Middle frontal gyrus (tissue), 1 donor: Measurements from ENCODE around the gene LRP1B.

Experiments used
- DNase-seq: peaks from one replicate; pipeline ENCODE4 v3.0.0-alpha.2; 2015; ENCODE audit warnings: low spot score; ENCODE audit errors: extremely low spot score

The LRP1B gene

DNA sequence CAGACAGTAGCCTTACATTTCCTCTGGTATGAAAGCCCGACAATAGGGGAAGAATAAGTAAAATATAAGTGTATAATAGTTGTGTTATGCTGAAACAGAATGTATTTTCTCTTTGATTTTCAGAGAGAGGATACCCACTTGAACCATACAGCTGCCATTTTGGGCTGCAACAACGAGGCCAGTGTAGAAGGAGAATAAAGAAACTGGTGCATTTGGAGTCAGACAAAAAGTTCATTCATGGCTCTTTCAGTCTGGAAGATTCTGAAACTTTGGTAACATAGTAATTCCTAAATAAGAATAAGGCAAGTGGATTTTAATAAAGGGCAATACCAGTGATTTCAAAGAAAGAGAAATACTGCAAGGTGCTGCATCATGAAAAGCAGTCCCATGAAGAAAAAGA lies 610.9 kb downstream of the LRP1B start:
- DNase-seq = no peak

DNA sequence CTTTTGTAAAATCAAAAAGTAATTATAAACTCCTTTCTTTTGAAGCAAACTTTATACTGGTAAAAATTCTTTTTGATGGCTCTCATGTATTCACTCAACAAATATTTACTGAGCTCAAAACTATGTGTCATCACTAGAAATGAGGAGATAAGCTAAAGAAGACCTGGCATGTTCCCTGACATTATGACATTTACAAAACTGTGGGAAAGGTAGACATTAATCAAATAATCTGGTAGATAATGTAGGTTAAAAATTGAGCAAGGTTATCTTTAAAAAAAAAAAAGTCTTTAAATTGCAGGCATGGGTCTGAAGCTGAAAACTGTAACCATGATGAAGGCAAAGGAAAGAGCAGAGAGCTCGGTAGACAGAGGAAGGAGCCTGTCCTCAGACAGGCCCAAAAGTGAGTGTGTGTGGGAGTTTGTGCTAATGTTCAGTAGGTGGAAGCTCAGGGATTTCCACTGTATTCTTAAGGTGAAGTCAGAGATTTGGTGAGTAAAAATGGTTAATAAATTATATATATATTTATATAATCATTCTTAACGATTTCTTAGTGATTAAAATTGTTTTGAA lies 612.9 kb downstream of the LRP1B start:
- DNase-seq = no peak

DNA sequence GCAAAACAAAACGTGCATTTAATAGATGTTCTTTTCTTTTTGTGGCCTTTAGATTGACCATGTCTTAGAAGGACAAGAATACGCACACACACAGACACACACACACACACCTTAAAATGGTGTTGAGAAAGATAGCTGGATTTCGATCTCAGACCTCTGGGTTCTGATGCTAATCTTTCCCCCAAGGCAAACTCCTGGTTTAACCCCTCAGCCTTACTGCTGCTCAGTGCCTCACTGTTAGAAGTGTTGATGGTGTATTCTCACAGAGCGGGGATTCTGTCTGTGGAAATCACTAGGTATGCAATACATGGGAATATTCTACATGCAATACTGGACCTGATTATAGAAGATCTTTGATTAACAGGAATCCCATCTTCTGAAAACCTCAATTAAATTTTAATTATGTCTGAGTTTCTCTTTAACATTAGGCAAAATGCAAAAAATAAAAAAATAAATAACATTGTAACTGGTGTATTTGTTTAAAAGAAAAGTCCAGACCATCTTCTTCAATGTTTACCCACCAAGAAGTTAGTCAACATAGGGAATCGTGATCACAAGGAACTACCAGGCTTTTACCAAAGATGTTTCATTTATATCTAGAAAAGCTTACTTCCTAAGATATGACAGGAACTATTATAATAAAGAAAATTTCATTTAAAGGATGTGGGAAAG lies 613.5 kb downstream of the LRP1B start:
- DNase-seq = no peak

DNA sequence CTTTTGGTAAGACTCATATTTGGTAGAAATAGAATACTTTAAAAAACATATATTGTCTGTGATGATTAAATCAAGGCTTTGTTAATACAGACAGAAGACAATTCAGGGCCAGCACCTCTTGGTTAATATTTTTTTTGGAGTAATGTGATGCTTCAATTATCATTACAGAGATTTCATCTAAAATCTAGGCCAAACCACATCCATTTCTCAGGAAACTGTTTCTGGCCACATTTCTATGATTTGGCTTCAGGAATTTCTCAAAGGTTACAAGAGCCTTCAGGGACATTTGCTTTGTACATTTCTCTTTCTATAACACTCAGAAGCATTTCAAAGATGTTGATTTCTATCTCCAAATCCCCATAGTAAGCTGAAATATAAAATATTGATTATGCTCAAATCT lies 614.9 kb downstream of the LRP1B start:
- DNase-seq = no peak

DNA sequence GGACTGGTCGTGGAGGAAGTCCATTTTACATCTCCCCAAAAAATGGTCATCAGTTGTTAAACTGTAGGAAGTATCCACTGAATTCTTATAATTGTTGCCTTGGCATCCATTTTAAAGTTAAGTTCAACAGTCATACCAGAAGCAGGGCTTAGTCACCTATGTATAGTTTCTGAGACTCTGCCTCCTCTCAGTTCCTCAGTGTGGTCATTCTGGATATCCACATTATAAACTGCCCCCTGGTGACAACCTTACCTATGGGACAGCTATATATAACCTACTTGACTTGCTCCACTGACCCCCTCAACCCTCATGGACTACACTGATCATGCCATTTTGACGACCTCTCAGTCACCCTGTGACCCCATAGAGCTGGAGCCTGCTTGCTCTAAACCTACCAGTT lies 617.0 kb downstream of the LRP1B start:
- no peak for DNase-seq

DNA sequence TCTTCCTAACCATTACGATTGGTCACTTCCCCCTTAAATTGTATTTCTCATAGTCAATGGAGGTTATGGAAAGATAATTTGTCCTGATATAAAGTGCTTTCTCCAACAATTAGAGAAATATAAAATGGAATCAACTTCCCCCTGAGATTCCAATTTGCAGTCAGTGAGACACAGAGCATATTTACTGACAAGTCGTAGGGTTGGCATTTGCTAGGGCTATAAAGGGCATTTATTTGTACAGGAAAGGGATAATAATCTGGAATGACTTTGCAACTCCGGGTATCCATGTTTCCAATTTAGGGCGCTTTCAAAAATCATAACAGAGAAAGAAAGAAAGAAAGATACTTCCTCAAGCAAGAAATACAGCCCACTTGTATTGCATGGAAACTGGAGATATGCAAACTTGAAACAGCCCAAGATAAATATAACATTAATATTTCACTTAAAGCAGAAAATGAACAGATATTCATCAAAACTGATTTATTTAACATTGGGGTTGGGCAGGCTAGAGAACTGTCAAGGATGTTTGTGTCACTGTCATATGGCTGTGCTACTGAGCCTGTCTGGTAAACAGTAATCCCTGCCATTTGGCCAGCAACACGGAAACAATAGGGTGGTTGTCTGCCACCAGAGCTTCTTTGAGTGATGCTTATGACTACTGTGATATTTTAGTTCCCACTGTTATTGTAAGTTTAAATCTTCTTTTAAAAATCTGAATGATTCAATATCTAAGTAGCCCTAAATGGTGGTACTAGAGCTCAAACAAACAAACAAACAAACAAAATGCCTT lies 621.8 kb downstream of the LRP1B start:
- no peak for DNase-seq

DNA sequence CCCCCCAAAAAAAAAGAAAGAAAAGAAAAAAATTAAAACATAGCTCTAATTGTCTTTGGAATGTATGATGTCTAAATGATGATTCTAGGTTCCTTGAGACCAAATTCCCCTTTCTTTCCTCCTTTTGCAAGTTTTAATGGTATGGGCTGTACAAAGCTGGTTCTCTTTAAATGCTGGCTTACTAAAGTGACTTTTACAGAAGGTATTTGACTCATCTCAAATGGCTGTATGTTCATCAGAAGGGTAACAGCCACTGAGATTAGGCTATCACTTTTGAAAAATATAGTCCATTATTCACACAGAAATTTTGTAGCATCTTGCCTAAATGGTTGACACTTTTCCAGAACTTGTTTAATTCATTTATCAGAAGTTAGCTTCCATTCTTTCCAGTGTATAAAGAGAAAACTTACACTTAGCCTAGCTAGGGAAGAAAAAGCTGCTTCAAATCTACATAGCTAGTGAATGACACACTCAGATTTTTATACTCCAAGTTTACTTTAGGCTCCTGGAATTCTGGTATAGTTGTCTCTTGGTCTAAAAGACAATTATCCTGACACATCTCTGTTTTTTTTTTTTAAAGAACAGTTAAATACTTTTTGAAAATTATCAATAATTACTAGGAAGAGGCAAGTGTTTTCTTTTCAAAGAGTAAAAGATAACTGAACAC lies 622.6 kb downstream of the LRP1B start:
- no peak for DNase-seq

DNA sequence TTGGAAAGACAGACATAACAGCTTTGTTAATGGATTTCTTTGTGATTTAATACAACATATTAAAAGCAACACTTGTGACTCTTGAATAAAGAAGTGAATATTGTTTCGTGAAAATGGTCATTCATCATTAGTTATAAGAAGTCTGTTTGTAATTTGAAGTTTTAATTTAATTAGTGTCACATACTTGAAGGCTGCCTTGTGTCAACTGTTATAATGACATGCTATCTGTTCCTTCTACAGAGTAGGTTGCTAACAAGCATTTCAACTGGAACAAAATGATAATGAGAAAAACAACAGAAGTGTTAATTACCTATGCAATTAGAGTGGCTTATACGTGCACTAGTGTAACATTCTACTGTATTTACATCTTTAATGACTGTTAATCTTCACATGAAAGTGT lies 624.7 kb downstream of the LRP1B start:
- no peak for DNase-seq

DNA sequence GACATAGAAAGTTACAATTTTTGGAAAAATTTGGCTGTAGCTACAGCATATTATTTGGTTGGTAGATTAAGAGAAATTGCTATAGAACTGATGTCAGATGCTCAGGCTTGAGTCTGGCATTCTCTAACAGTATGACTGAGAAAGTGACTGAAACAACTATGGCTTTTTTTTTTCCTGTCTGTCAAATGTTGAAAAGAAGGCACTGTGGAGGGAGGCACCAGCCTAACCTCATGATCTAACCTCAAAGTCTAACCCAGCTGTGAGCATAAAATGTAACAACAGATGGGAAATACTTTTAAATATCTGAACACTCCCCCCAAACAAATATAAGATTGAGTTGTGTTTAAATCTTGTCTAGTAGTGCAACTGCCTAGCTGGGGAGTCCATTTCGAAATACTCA lies 629.1 kb downstream of the LRP1B start:
- DNase-seq = no peak

DNA sequence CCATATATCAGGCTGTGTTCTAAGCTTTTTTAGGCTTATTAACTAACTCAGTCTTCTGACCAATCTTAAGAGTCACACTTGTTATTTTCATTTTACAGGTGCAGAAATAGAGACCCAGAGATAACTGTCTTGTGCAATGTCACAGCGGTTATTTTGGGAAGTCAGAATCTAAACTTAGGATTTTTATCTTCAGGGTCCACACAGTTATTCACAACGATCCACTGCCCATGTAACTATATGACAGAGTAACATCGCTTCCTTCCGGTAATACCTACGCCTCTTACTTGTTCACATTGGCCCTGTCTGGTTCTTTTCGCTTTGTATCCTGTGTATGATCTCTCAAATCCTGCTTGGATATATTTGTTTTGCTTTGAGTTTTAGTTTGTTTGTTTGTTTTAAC lies 631.7 kb downstream of the LRP1B start:
- DNase-seq = no peak

DNA sequence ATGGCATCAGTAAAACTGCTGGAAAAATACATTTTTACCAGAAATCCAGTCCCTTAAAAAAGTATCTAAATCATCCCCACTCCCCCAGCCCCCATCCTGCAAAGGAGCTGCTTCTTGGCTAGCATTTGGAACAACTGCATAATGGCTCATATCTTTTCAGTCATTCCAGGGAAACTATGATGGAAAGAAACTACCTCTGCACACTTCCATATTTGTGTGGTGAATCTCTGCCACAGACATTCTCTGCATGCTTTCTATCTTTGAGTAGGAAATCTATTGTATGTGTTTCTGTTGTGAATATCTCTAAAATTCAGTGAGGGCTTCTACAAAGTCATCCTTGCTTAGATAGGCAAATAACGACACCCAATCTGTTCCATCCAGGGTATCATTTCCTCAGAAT lies 632.3 kb downstream of the LRP1B start:
- no peak for DNase-seq

DNA sequence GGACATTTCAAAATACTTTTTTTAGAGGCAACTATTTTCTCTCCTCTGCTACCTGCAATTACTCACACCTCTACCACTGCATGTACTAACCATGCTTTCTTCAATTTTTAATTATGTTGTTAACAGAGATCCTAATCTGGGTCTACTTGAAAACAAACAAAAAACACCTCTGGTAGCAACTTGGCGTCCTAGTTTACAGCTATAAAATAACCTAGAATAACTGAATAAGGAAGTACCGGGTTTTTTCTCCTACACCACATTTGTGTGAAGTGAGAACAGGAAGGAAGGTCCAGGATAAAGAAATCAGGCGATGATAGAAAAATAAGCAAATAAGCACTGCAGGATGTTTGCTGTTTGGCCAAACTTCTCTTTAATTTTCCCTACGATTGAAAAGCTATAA lies 633.5 kb downstream of the LRP1B start:
- no peak for DNase-seq

DNA sequence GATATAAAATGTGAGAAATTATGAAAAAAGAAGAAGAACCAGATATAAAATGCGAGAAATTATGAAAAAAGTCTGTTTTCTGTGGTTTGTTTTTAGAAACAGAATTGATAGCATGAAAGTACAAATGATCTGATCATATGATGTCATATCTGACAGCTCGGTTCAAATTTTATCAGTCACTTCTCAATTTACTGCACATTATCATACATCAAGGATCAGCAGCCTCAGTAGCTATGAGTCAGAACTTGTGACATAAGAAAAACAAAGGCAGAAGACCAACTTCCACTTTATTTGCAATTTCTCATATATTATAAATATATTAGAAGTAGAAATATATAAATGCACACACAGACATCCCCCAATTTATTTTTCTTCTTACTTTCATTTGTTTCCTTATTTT lies 634.0 kb downstream of the LRP1B start:
- DNase-seq = no peak

DNA sequence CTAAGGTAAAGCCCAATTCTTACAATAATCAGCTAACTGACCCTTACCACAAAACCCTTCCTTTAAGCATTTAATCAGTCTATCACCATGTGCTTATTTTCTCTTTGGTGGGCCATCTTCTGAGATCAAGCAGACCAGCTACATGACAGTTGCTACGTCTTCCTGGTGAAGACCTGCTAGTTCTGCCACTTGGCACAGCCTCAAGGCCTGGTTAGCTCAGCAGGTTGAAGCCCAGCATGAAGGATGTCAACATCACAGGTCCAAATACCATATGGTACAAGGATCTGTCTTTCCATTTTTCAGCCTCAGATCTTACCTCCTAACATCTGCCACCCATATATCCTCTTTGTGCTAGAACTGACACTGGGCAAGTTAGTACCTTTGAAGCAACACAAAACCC lies 636.9 kb downstream of the LRP1B start:
- DNase-seq = no peak

DNA sequence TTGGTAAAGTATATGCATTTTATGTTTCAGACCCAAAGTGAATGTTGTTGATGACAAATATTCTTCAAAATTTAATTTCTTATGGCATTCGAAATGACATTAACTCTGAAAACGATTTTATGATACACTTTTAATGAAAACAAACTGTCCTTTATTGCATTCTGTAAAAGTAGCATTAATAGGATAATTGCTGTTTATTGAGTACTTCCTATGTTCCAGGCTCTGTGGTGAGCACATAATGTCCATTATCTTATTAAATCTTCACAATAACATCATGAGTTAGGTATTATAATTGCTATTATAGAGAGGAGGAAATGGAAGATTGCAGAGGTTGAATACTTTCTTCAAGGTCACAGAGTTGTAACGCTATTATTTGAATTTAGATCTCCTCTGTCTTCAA lies 638.0 kb downstream of the LRP1B start:
- no peak for DNase-seq

DNA sequence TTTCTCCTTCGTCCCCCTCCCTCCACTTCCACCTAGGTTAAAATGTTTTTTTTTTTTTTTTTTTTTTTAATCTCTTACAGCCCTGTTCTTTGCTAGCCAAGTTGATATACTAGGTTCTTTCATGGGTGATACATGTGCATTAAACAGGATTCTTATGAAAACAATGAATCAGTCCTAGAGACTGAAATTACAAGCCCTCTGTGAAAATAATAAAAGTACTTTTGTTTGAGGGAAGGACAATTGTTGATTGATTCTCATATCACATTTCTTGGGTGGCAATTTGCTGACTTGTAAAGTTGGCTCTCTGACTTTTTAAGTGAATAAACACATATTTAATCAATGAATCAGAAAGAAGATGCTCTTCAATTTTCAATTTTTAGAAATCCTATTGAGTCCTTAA lies 639.9 kb downstream of the LRP1B start:
- DNase-seq = no peak

DNA sequence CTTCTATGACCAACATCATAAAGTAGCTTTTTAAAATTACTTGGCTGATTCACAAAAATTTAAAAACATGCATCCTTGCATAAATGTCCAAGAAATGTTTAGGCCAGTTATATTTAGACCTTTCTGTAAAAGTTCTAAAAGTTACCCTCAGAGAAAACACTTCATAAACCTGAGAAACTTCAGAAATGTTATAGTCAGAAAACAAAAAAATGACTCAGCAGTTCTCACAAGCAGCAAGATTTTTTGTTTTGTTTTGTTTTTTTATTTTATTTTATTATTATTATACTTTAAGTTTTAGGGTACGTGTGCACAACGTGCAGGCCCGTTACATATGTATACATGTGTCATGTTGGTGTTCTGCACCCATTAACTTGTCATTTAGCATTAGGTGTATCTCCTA lies 648.1 kb downstream of the LRP1B start:
- DNase-seq = no peak

DNA sequence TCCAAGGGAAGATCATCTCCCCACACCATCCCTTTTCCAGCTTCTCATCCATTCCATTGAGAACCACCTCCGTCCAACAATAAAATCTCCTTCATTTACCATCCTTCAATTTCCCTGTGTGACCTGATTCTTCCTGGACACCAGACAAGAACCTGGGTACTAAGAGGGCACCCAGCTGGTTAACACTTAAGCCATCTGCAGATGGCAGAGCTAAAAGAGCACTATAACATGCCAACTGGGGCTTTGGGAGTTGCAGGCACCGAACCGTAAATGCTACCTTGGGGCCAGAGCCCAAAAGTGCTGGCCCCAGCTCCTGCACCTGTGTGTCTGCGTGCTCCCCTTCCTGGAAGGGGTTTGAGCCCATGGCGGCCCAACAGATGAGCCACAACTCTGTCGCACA lies 655.0 kb downstream of the LRP1B start:
- no peak for DNase-seq

DNA sequence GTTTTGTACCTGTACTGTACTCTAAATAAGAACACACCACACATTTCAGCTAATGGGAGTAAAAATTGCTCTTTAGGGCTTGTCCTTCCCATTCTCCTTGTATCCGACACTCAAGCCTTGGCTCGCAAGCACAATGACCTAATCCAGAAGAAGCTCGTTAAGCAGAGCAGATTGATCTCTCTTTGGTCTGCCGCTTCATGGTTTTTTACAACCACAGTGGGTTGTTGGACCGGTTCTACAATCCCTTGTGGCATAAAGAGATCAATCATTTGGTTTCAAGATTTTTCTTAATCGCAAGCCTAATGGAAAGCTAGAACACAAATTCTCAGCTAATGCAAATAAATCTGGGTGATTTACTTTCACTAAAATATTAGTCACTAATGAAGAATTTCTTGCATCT lies 662.1 kb downstream of the LRP1B start:
- DNase-seq = no peak

DNA sequence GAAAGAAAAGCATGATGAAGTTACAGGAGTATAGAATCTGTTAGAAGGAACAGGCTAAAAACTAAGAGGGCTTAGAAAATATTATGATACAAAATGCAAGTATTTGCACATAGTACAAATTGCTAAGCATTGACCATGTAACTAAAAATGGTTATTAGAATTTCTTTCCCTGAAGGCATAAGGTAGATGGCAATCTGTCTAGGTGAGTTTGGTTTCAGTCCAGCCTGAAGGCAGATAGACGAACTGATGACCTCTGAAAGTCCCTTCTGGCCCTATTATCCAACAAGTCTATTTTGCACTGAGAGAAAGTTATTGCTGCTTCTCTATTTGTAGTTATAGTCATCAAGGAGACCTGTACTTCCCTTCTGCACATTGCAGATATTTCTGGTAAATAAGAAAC lies 663.5 kb downstream of the LRP1B start:
- DNase-seq = no peak

DNA sequence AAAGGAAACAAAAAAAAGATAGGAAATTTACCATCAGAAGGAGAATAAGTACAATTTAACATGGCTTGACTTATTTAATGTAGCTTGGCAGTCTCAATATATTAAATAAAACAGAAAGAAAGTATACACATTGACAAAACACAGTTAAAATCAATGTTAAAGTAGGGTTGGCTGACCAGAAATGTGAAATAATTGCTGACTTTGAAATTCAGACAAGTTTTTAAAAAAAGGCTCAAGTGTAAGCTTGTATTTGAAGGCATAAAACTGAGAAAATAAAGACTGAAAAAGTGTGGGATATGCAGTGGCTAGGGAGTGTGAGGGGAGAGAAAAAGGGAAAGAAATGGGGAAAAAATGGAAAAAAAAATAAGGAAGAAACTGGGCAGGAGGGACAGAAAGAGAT lies 665.8 kb downstream of the LRP1B start:
- DNase-seq = no peak

DNA sequence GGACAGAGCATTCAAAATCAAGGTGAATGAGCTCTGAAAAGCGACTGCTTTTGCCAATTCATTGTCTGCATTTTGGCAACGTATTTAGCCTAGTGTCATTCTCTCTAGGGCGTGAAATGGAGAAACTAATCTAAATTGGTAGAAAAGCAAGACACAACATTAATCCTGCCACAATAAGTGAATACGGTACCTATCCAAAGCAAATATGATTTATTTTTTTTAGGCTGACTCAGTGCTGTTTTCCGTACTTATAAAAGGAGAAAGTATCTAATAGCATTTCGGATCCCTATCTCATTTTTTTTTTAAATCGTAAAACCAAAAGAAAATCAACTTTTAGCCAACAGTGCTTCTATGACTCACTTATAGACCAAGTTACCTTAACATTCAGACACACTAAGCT lies 672.5 kb downstream of the LRP1B start:
- DNase-seq = no peak
